HG03025 (cell line): ENCODE data around the gene RAB3IP.
"Not testable (repeated sequence)": the region's sequence is repeated elsewhere in the genome, so short reads cannot be mapped to it uniquely, and the experiment has no call there.

Experiments used
- ATAC-seq: cut with Tn5 transposase; IDR thresholded peaks from one replicate; pipeline ENCODE4 v1.9.1; 2021; ENCODE audit warnings: mild to moderate bottlenecking, moderate library complexity; ENCODE audit not compliant: unreplicated experiment, low FRiP score

The RAB3IP gene

GRCh38 chr12:69755302-69755701, 16.6 kb downstream of the RAB3IP start:
- no peak for ATAC-seq

DNA sequence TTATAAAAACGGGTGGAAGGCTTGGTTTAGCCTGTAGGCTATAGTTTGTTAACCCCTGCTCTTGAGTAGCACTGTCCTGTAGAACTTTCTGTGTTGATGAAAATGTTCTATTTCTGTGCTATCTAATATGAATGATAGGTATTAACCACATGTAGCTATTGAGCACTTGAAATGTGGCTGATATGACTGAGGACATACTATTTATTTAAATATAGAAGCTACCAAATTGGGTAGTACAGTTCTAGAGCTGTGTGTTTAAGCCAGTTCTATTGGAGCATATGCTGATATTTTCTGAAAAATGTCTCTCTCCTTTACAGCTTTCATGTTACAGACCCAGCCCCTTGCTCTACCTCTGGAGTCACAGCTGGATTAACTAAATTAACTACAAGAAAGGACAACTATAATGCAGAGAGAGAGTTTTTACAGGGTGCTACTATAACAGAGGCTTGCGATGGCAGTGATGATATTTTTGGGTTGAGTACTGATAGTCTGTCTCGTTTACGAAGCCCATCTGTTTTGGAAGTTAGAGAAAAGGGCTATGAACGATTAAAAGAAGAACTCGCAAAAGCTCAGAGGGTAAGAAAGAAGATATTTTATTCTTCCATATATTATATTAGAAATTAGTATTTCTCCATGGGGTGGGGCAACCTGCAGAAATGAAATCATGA, 17.6 kb downstream of the RAB3IP start:
- no peak for ATAC-seq

DNA sequence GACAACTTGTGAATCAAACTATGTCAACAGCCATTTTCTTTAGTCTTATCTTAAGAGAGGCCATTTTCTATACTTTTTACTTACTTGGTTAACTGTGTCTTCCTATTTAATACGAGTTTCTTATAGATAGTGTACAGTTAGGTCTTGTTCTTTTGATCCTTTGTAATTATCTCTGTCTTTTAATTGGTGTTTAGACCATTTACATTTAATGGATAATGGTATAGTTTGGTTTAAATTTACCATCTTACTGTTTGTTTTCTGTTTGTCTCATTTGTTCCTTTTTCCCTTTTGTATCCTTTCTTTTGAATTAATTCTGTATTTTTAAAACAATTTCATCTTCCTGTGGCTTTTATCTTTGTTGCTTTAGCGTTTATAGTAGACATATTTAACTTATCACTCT, 19.4 kb downstream of the RAB3IP start:
- no peak for ATAC-seq

DNA sequence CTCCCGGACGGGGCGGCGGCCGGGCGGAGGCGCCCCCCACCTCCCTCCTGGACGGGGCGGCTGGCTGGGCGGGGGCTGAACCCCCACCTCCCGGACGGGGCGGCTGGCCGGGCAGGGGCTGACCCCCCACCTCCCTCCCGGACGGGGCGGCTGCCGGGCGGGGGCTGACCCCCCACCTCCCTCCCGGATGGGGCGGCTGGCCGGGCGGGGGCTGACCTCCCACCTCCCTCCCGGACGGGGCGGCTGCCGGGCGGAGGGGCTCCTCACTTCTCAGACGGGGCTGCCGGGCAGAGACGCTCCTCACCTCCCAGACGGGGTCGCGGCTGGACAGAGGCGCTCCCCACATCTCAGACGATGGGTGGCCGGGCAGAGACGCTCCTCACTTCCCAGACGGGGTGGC, 20.9 kb downstream of the RAB3IP start:
- not testable (repeated sequence) for ATAC-seq

GRCh38 chr12:69765515-69765914, 26.9 kb downstream of the RAB3IP start:
- ATAC-seq: no peak

DNA sequence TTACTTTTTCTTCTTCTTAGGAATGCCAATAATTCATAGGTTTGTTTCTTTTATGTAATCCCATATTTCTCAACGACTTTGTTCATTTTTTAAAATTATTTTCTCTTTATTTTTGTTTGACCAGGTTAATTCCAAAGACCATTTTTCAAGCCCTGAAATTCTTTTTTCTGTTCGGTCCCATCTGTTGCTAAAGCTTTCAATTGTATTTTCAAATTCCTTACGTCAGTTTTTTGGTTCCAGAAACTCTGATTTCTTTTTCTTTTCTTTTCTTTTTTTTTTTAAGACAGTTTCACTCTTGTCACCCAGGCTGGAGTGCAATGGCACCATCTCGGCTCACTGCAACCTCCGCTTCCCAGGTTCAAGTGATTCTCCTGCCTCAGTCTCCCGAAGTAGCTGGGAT, 27.6 kb downstream of the RAB3IP start:
- ATAC-seq: no peak

DNA sequence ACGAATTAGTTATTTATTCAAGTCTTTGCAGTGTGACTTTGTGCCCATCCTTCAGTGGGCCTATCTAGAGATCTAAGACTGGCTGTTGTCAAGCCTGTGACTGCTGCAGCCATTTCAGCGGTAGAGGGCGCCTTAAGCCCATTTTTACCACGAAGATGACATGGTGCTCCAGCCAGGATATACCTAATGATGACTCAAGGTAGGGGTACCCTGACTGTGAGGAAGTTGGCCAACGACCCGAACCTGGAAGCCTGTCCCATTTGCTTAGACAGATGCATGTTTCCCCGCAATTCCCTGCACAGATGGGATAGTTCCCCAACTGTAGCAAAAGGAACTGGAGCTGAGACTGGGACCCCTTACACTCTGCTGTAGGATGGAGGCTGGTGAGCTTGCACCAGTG, 41.3 kb downstream of the RAB3IP start:
- ATAC-seq: no peak

DNA sequence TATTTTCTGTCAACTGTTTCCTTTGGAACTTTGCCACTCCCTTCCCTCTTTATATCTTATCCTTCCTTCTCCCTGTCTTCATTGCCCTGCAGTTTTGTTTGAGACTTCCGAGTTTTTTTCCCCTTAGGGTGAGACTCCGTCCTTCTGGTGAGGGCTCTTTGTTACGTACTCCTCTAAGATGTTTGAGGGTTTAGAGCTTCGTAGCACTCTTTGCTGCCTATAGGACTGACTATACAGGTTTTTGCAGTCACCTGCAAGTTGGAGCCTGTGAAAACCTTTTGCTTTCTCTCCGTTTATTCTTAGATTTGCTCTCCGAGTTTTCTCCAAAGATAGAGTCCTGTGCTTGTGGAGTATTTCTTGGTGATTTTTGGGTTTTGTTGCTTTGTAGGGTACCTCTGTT, 44.7 kb downstream of the RAB3IP start:
- no peak for ATAC-seq

- no peak for ATAC-seq
Measured at GRCh38 chr12:69789351-69789750, 50.7 kb downstream of the RAB3IP start.

GRCh38 chr12:69792533-69792932, 53.9 kb downstream of the RAB3IP start:
- no peak for ATAC-seq

GRCh38 chr12:69807101-69807897, 68.6 kb downstream of the RAB3IP start:
- ATAC-seq: not testable (repeated sequence)

DNA sequence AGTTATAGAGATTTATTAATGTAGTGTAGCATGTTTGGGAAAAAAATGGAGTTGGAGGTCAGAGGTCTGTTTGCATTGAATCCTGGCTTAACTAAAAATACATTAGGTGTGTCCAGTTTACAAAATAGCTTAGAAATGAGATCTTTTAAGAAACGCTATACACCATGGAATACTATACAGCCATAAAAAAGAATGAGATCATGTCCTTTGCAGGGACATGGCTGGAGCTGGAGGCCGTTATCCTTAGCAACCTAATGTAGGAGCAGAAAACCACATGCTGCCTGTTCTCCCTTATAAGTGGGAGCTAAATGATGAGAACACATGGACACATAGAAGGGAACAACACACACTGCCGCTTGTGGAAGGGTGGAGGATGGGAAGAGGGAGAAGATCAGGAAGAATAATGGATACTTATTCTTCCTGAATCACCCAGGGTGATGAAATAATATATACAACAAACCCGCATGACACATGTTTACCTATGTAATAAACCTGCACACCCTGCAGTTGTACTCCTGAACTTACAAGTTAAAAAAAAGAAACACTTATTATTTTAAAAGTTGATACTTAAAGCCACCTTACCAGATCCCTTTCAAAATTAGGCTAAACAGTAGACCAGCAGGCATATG, 72.3 kb downstream of the RAB3IP start:
- ATAC-seq: no peak

DNA sequence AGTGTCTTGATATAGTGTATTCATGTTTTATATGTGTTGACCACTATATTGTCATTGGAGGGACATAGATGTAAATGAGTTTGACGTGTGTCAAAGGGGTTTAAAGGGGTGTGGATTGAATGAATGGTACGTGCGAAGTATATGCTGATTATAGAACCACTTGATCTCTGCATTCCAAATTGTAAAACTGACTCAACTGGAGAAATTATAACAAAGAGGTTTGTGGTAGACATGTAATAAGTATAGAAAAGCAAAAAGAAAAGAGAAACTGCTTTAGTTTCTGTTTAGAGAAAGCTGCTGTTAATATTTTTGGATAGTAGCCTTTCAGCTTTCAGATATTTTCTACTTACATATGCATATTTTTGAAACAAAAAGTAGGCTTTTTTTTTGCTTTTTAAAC, 77.4 kb downstream of the RAB3IP start:
- peak; percentile 71 for ATAC-seq

DNA sequence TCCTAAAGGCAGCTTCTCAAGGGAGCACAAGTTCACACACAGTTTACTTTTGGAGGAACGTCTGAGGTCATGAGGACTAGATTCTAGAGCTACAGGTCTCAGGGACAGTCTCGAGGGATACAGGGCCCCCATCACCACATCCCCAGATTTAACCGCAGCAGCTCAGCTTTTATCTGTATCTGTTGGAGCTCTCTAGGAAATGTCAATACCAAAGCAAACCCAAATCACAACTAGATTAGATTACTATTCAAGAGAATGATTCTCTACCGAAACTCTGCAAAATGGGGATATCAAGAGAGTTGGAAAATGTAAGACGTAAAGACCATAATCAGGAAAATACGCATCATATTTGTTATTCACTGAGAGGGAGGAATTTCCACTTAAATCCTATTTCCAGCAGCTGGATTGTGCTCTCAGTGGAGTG, 82.4 kb downstream of the RAB3IP start:
- no peak for ATAC-seq

- no peak for ATAC-seq
Measured at GRCh38 chr12:69821456-69822159, 82.9 kb downstream of the RAB3IP start.

- ATAC-seq: no peak
Measured at GRCh38 chr12:69822201-69822860, 83.7 kb downstream of the RAB3IP start.

DNA sequence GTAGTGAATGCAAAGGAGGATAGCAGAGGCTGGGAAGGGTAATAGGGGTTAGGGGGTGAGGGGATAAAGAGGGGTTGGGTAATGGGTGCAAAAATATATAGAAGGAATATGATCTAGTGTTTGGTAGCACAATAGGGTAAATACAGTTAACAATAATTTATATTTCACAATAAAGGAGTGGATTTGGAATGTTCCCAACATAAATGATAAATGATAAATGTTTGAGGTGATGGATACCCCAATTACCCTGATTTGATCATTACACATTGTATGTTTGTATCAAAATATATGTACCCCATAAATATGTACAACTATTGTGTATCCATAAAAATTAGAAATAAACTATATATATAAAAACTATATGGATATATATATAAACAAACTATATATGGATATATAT, 85.4 kb downstream of the RAB3IP start:
- ATAC-seq: no peak

GRCh38 chr12:69824966-69825560, 86.4 kb downstream of the RAB3IP start, which contains the start of gene MYRFL:
Gene MYRFL (plus strand): TSS chr12:69825227. CDS start chr12:69825518, 291 bp downstream.
- ATAC-seq: no peak

- ATAC-seq: no peak
Measured at GRCh38 chr12:69828897-69829296, 90.2 kb downstream of the RAB3IP start.

- ATAC-seq: no peak
Measured at GRCh38 chr12:69833696-69834095, 95.0 kb downstream of the RAB3IP start.
